HepG2 (cell line): Measurements from ENCODE around the gene JAZF1.

Experiments
- ASH2L ChIP-seq: fragments of 300-600, 200-600 bp; sonication (generic); IDR thresholded peaks from 2 replicates; pipeline ENCODE4 v1.7.0; 2017; ENCODE audit warnings: low read depth, mild to moderate bottlenecking, moderate library complexity, mixed read lengths, low read length; ENCODE audit not compliant: insufficient read length
- BHLHE40 ChIP-seq: IDR thresholded peaks from 2 replicates; pipeline ENCODE4 v1.6.1; 2011; ENCODE audit warnings: low read length, improper control_type of control experiment
- CREM ChIP-seq, 2 experiments: sonication (generic) in 1 of 2; formaldehyde crosslinking in 1 of 2; IDR thresholded peaks; 2 replicates each; pipeline versions ENCODE4 v1.4.0 to v1.6.1; 2016 to 2020; ENCODE audit warnings: antibody characterized with exemption in 1 of 2, mild to moderate bottlenecking in 1 of 2, missing genetic modification reagents in 1 of 2
- KDM4B ChIP-seq: sonication (generic); formaldehyde crosslinking; IDR thresholded peaks from 2 replicates; pipeline ENCODE4 v1.4.0; 2020; ENCODE audit warnings: missing genetic modification reagents
- MLX ChIP-seq: IDR thresholded peaks from 2 replicates; pipeline ENCODE4 v1.6.1; 2016
- TF ChIP-seq, protein P1 (sequence below): sonication (generic); formaldehyde crosslinking; IDR thresholded peaks from 2 replicates; pipeline ENCODE4 v1.5.0; 2020; ENCODE audit warnings: mild to moderate bottlenecking, missing genetic modification reagents, moderate library complexity

DNA sequence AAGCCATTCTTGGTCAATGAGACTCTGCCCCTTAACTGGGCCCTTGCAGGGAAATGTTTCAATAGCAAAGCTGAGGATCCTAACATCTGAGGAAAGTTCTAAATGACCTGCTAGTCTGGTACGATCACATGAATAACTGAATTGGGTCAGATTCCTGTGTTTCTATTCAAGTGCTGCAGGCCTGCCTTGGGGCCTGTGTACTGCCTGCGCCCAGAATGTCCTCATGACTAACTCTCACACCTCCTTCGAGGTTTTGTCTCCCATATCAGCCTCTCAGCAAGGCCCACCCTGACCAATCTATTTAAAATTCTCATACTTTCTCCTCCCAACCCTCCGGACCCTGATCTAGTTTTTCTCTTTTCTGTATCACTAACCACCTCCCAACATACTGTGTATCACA, 4.4 kb downstream of the JAZF1 start:
- TF ChIP-seq KDM4B (CRISPR knock-in tag) (no peak), MLX (CRISPR knock-in tag) (no peak), CREM (IDR thresholded peaks at IDR 0.05) (no peak), CREM (CRISPR knock-in tag; IDR thresholded peaks at IDR 0.05) (no peak), BHLHE40 (no peak), ASH2L (no peak)
- TF ChIP-seq, protein P1, sequence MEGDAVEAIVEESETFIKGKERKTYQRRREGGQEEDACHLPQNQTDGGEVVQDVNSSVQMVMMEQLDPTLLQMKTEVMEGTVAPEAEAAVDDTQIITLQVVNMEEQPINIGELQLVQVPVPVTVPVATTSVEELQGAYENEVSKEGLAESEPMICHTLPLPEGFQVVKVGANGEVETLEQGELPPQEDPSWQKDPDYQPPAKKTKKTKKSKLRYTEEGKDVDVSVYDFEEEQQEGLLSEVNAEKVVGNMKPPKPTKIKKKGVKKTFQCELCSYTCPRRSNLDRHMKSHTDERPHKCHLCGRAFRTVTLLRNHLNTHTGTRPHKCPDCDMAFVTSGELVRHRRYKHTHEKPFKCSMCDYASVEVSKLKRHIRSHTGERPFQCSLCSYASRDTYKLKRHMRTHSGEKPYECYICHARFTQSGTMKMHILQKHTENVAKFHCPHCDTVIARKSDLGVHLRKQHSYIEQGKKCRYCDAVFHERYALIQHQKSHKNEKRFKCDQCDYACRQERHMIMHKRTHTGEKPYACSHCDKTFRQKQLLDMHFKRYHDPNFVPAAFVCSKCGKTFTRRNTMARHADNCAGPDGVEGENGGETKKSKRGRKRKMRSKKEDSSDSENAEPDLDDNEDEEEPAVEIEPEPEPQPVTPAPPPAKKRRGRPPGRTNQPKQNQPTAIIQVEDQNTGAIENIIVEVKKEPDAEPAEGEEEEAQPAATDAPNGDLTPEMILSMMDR (CRISPR knock-in tag), result no peak
